Stimulated activated CD4-positive, alpha-beta T cell treated with anti-CD3 and anti-CD28 coated beads, Interleukin-2, amount 100 ng/mL, for 4 hours (primary cell): ENCODE results near the gene MDM2.
"Not testable (repeated sequence)": the region's sequence is repeated elsewhere in the genome, so short reads cannot be mapped to it uniquely, and the experiment has no call there.

ENCODE experiments used
- DNase-seq: peaks from one replicate; pipeline ENCODE4 v3.0.0-alpha.2; 2020; ENCODE audit warnings: low read depth

The MDM2 gene

DNA sequence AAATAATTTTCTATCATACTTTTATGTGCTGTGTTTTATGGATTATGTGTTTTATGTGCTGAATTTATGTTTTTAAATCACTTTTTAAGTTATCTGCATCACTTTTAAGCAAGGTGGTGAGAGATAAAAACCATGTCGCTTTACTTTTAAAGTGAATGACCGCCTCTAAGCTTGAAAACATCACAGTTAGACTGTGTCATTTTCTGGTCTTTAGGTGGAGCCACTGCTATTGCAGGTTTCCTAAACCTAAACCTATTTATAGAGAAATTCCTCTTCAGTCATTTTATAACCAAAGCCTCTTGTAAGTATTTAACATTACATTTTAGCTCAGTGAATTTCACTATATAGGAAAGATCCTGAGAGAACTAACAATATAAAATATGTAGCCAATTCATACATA is 21.0 kb upstream of the MDM2 start:
- DNase-seq: no peak

- DNase-seq: no peak
Observed at GRCh38 chr12:68788554-68789143, 19.3 kb upstream of the MDM2 start.

- no peak for DNase-seq
Observed at GRCh38 chr12:68789144-68789878, 18.7 kb upstream of the MDM2 start.

DNA sequence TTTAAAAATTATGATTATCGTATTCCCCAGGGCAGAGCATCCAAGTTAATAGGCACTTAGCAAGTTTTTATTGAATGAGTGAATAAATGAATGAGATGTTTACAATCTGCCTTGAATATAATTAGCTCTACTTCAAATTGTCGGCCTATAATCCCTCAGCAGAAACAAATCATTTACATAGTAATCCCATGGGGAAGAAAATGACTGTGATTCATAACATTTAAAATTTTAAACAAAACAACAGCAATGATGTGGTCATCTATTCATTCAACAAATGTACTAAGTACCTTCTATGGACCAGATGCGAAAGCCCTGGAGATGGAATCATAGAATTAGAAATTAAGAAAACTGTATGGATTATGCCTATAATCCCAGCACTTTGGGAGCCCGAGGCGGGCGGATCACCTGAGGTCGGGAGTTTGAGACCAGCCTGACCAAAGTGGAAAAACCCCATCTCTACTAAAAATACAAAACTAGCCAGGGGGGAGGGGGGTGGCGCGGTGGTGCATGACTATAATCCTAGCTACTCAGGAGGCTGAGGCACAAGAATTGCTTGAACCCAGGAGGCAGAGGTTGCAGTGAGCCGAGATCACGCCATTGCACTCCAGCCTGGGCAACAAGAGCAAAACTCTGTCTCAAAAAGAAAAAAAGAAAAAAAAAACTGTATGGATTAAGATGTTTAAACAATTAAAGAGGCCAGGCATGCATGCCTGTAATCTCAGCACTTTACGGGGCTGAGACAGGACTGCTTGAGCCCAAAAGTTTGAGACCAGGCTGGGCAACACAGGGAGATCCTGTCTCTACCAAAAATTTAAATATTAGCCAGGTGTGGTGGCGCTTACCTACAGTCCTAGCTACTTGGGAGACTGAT is 17.7 kb upstream of the MDM2 start:
- no peak for DNase-seq

DNA sequence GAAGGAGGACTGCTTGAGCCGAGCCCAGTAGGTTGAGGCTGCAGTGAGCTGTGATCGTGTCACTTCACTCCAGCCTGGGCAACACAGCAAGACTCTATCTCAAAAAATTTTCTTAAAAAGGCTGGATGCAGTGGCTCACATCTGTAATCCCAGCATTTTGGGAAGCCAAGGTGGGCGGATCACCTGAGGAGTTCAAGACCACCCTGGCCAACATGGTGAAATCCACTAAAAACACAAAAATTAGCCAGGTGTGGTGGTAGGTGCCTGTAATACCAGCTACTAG is 17.1 kb upstream of the MDM2 start:
- DNase-seq: no peak

GRCh38 chr12:68791897-68792481 is 16.0 kb upstream of the MDM2 start:
- no peak for DNase-seq

DNA sequence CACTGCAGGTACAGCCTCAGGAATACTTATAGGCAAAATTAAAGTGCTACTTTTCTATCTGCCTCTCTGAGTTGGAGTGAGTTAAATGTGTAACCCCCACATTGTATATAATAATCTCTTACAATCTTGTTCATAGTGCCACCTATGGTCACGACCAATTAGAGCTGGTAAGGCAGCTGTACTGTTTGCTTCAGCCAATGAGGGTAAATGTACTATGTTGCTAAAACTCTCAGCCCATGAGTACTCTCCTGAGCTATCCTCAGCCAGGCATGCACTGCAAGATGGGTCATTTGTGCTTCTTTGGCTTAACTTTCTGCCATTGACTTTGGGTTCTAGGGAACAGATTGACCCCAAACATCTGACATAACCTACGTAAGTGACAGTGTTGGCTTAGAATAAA is 15.0 kb upstream of the MDM2 start:
- no peak for DNase-seq

DNA sequence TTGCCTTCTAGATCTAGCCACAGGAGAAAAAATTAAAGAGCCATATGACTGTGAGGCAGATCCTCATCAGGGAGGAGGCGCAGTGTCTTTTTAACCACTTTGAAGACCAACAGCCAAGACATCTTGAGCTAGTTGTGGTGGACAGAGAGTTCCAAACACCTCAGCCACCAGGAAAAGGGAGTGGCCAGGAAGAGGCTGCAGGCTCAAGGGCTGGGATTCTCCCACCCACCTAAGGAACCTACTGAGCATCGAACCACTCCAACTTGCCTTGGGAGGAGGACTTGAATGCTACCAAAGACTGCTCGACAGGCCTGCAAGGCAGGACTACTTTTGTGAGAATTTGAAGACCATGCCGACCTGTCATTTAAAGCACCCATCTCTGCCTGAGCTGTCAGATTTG is 14.5 kb upstream of the MDM2 start:
- DNase-seq: no peak

- DNase-seq: no peak
Observed at GRCh38 chr12:68793975-68794652, 13.9 kb upstream of the MDM2 start.

DNA sequence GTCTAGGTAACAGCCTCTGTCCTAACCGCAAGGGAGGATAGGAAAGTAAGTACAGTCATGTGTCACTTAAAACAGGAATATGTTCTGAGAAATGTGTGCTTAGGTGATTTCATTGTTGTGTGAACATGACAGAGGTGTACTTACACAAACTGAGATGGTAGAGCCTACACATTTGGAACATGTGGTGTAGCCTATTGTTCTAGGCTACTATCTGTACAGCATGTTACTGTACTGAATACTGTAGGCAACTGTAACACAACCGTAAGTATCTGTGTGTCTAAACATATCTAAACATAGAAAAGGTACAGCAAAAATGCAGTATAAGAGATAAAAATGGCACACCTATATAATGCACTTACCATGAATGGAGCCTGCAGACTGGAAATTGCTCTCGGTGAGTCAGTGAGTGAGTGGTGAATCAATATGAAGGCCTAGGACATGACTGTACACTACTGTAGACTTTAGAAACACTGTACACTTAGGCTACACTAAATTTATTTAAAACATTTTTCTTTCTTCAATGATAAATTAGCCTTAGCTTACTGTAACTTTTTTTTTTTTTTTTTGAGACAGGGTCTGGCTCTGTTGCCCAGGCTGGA is 13.2 kb upstream of the MDM2 start:
- no peak for DNase-seq

- DNase-seq: no peak
Observed at GRCh38 chr12:68796399-68796798, 11.6 kb upstream of the MDM2 start.

- DNase-seq: no peak
Observed at GRCh38 chr12:68798882-68799234, 9.1 kb upstream of the MDM2 start.

DNA sequence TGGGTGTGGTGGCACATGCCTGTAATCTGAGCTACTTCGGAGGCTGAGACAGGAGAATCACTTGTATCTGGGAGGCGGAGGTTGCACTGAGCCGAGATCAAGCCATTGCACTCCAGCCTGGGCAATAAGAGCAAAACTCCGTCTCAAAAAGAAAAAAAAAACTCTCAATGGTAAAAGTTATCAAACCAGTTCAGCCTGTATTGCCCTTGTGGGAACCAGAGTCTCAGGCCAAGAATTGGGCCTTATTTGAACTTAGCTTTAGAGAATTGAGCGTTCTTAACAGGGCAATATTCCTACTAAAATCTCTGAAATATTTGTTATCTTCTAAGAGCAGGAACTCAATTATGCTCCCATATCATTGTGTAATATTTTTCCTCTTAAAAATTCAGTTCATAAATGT is 7.7 kb upstream of the MDM2 start:
- no peak for DNase-seq

DNA sequence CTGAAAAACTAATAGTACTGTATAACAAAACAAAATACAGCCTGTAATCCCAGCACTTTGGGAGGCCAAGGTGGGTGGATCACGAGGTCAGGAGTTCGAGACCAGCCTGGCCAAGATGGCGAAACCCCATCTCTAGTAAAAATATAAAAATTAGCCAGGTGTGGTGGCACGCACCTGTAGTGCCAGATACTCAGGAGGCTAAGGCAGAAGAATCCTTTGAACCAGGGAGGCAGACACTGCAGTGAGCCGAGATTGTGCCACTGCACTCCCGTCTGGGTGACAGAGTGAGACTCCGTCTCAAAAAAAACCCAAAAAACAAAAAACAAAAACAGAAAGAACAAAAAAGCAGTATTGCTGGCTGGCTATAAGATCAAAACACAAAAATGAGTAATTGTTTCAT is 6.9 kb upstream of the MDM2 start:
- not testable (repeated sequence) for DNase-seq

DNA sequence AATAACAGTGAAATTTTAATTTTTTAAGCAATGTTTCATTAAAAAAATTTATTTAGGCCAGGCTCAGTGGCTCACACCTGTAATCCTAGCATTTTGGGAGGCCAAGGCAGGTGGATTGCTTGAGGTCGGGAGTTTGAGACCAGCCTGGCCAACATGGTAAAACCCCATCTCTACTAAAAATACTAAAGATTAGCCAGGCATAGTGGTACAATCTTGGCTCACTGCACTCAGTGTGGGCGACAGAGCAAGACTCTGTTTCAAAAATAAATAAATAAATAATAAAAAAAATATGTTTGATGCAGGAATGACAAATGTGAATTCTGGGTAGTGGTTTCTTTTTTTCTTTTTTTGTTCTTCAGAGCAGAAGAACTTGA is 5.6 kb upstream of the MDM2 start:
- not testable (repeated sequence) for DNase-seq

- DNase-seq: not testable (repeated sequence)
Observed at GRCh38 chr12:68802911-68803651, 4.9 kb upstream of the MDM2 start.

GRCh38 chr12:68803948-68804656 is 3.9 kb upstream of the MDM2 start:
- no peak for DNase-seq

- DNase-seq: no peak
Observed at GRCh38 chr12:68804657-68805591, 3.1 kb upstream of the MDM2 start.

DNA sequence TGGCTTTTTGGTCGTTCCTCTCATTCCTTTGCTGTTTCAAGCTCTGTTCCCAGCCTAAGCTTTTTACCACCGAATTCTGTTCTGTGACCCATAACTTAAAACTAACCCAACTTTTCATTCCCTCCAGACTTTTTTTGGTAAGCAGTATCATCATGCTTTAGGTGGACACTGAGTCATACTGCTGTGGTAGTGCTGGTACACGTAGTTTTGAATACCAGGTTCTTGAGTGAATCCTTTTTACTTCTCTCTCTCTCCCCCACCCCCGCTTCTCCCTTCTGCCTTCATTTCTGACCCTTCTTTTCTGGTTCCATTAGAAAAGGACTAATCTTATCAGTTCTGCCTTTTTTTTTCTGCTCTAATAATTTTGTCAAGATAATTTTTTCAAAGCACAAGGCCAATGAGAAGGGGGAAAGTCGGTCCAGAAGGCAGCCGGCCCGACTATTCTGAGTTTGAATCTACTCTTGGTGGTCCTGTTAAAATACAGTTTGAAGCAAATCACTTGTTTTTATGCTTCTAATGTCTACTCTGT is 2.3 kb upstream of the MDM2 start:
- no peak for DNase-seq
